Activated naive CD4-positive, alpha-beta T cell treated with anti-CD3 and anti-CD28 coated beads, Interleukin-2, amount 50 U/mL, for 24 hours (primary cell): ENCODE measurements around the gene JUNB.
"Not testable (repeated sequence)": the region's sequence is repeated elsewhere in the genome, so short reads cannot be mapped to it uniquely, and the experiment has no call there.

Experiments
- H3K27ac Mint-ChIP-seq: one replicate; pipeline ENCODE4 v1.8.0; 2021; ENCODE audit warnings: mild to moderate bottlenecking, mixed read lengths
- H3K27me3 Mint-ChIP-seq: one replicate; pipeline ENCODE4 v1.8.0; 2021; ENCODE audit warnings: mixed read lengths
- H3K36me3 Mint-ChIP-seq: one replicate; pipeline ENCODE4 v1.8.0; 2021; ENCODE audit warnings: mixed read lengths
- H3K4me1 Mint-ChIP-seq: one replicate; pipeline ENCODE4 v1.8.0; 2021; ENCODE audit warnings: mixed read lengths
- H3K4me3 Mint-ChIP-seq: one replicate; pipeline ENCODE4 v1.8.0; 2021; ENCODE audit warnings: mild to moderate bottlenecking, mixed read lengths
- H3K9me3 Mint-ChIP-seq: one replicate; pipeline ENCODE4 v1.8.0; 2021; ENCODE audit warnings: mixed read lengths

The JUNB gene

DNA sequence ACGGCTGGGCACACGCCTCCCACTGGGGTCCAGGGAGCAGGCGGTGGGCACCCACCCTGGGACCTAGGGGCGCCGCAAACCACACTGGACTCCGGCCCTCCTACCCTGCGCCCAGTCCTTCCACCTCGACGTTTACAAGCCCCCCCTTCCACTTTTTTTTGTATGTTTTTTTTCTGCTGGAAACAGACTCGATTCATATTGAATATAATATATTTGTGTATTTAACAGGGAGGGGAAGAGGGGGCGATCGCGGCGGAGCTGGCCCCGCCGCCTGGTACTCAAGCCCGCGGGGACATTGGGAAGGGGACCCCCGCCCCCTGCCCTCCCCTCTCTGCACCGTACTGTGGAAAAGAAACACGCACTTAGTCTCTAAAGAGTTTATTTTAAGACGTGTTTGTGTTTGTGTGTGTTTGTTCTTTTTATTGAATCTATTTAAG lies 1.6 kb downstream of the JUNB start:
- H3K4me3 Mint-ChIP-seq = peak overlapping the region; percentile 95
- H3K27ac Mint-ChIP-seq = peak overlapping the region; percentile 98
- no peaks in the 10 kb centered on the region for H3K27me3 Mint-ChIP-seq
- H3K4me1 Mint-ChIP-seq = peaks cover 38% of the 10 kb centered on the region
- H3K36me3 Mint-ChIP-seq = peaks cover 2% of the 10 kb centered on the region
- H3K9me3 Mint-ChIP-seq = no peaks in the 10 kb centered on the region

DNA sequence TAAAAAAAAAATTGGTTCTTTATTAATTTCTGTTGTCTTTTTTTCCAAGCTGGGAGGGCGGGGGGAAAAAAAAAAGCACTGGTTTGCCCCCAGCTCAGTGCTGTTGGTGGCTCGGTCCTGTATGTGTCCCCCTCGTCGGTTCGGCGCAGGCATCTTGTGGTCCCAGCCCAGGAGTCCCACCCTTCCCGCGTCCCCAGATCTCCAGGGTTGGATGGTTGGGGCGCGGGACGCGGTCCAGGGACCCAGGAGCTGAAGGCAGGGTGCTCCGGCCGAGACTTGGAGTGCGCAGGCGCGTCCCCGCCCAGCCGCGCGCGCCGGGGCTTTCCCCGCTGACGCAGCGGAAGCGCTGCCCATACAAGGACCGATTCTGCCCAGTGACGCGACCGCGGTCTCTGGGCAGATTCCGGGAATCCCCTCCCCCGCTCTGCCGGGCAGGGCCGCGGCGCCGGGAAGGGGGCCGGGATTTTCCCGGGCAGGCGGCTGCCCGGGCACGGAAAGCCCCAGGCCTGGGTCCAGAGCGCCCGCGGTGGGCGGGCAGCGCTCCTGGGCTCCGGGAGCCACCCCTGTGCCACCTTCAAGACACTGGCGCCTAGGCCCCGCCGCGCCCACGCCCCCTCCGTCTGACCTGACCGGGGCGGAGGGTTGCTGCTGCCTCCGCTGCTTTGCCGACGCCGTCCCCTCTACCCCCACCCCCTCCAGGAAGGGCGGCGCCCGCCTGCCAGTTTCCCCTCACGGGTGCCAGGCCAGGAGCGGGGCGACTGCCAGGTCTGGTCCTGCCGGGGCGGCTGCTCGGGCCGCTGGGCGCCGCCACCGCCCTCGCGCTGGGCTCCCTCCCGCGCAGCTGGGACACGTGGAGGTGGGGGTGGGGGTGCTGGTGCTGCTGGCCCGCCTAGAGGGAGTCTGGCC lies 2.3 kb downstream of the JUNB start:
- H3K36me3 Mint-ChIP-seq = peaks cover 2% of the 10 kb centered on the region
- peaks cover 38% of the 10 kb centered on the region for H3K4me1 Mint-ChIP-seq
- H3K27me3 Mint-ChIP-seq = no peaks in the 10 kb centered on the region
- H3K9me3 Mint-ChIP-seq = no peaks in the 10 kb centered on the region
- peak overlapping the region; percentile 98 for H3K27ac Mint-ChIP-seq
- peak overlapping the region; percentile 95 for H3K4me3 Mint-ChIP-seq

DNA sequence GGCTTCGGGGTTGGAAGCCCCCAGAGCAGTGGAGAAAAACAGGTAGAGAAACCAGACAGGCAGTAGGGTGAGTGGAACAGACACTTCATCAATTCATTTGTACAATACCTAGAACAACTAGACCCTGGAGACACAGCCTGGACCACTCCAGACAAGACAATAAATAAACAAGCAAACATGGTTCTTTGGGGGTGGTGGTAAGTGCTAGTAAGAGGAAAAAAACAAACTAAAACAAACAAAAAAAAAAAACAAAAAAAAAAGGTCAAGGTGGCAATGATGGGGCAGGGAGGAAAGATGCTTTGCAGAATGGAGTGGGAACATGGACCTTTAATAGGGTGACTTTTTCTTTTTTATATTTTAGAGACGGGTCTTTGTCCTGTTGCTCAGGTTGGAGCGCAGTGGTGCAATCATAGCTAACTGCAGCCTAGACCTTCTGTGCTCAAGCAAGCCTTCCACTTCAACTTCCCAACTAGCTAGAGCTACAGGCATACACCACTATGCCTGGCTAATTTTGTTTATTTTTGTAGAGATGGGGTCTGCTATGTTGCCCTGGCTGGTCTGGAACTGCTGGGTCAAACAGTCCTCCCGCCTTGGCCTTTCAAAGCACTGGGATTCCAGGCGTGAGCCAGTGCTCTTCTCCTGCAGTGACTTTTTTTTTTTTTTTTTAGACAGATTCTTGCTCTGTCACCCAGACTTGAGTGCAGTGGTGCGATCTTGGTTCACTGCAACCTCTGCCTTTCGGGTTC lies 3.1 kb downstream of the JUNB start:
- Mint-ChIP-seq H3K36me3 (peaks cover 2% of the 10 kb centered on the region), H3K4me3 (peak overlapping the region; percentile 83), H3K9me3 (no peaks in the 10 kb centered on the region), H3K27ac (peak overlapping the region; percentile 89), H3K27me3 (no peaks in the 10 kb centered on the region), H3K4me1 (peaks cover 31% of the 10 kb centered on the region)

DNA sequence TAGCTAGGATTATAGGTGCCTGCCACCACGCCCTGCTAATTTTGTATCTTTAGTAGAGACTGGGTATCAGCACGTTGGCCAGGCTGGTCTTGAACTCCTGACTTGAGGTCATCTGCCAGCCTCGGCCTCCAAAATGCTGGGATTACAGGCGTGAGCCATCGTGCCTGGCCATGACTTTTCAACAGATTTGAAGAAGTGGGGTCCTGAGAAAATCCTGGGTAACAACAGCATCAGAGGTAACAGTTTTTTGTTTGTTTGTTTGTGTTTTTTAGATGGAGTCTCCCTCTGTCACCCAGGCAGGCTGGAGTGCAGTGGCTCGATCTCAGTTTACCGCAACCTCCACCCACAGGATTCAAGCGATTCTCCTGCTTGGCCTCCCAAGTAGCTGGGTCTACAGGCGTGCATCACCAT lies 3.7 kb downstream of the JUNB start:
- H3K36me3 Mint-ChIP-seq = peaks cover 2% of the 10 kb centered on the region
- no peak overlapping the region for H3K27ac Mint-ChIP-seq
- peaks cover 36% of the 10 kb centered on the region for H3K4me1 Mint-ChIP-seq
- H3K4me3 Mint-ChIP-seq = peak overlapping the region; percentile 83
- no peaks in the 10 kb centered on the region for H3K27me3 Mint-ChIP-seq
- no peaks in the 10 kb centered on the region for H3K9me3 Mint-ChIP-seq

DNA sequence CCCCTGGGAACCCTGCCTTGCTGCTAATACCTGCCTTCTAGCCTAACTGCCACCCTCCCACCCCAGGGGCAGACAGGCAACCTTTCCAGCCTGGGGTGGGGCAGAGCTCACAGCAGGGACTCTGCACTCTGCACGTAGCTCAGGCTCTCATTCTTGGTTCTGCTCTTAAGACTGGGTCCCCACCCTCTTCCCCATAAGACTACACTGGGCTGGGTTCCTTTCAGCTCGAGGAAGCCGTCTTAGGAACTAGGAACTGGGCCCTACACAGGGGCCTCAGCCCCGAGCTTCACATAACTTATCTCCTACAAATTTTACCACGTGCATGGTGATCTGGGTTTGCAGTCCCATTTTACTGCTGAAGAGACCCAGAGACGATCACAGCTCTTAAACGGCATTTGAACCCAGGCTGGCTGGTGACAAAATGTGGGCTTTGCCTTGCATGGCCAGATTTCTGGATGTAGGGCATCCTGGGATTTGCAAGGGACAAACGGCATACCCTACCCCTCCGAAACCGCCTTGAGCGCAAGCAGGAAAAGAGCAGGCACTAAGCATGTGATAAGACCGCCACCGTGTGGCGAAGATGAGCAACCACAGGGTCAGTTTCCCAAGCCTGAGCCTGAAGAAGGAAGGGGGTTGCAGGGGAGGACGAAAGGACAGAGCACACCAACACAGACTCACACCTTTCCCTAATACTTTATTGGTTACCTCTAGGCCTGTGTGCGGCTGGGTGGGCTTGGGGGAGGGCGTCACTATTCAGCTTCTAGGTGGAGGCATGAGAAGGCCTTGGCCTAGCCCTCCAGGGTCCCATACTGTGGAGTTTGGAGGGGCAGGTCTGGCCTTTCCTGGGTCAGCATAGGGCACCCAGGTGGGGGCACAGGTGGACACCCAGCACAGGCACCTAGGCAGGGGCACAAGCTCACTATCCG lies 5.1 kb downstream of the JUNB start:
- Mint-ChIP-seq H3K4me3 (peak overlapping the region; percentile 80), H3K27ac (peak overlapping the region; percentile 87), H3K36me3 (peaks cover 2% of the 10 kb centered on the region), H3K4me1 (peaks cover 39% of the 10 kb centered on the region), H3K9me3 (no peaks in the 10 kb centered on the region), H3K27me3 (no peaks in the 10 kb centered on the region)

DNA sequence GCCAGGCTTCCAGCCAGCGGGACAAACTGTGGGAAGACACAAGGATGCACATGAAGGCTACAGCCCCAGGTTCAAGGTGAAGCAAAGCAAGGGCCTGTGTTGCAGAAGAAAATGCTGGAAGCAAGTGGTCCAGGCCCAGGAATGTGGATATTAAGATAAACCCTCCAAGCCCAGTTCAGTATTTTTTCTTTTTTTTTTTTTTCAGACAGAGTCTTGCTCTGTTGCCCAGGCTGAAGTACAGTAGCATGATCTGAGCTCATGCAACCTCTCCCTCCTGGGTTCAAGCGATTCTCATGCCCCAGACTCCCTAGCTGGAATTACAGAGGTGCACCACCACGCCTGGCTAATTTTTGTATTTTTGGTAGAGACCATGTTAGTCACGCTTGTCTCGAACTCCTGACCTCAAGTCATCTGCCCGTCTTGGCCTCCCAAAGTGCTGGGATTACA lies 5.9 kb downstream of the JUNB start:
- H3K9me3 Mint-ChIP-seq = no peaks in the 10 kb centered on the region
- no peak overlapping the region for H3K27ac Mint-ChIP-seq
- H3K36me3 Mint-ChIP-seq = peaks cover 2% of the 10 kb centered on the region
- no peaks in the 10 kb centered on the region for H3K27me3 Mint-ChIP-seq
- no peak overlapping the region for H3K4me3 Mint-ChIP-seq
- H3K4me1 Mint-ChIP-seq = peaks cover 41% of the 10 kb centered on the region

DNA sequence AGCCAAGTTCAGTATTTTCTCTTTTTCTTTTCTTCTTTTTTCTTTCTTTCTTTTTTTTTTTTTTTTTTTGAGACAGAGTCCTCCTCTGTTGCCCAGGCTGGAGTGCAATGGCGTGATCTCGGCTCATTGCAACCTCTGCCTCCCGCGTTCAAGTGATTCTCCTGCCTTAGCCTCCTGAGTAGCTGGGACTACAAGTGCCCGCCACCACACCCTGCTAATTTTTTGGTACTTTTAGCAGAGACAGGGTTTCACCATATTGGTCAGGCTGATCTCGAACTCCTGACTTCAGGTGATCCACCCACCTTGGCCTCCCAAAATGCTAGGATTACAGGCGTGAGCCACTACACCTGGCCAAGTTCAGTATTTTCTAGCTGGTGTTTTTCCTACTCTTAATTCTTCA lies 6.3 kb downstream of the JUNB start:
- peaks cover 45% of the 10 kb centered on the region for H3K4me1 Mint-ChIP-seq

DNA sequence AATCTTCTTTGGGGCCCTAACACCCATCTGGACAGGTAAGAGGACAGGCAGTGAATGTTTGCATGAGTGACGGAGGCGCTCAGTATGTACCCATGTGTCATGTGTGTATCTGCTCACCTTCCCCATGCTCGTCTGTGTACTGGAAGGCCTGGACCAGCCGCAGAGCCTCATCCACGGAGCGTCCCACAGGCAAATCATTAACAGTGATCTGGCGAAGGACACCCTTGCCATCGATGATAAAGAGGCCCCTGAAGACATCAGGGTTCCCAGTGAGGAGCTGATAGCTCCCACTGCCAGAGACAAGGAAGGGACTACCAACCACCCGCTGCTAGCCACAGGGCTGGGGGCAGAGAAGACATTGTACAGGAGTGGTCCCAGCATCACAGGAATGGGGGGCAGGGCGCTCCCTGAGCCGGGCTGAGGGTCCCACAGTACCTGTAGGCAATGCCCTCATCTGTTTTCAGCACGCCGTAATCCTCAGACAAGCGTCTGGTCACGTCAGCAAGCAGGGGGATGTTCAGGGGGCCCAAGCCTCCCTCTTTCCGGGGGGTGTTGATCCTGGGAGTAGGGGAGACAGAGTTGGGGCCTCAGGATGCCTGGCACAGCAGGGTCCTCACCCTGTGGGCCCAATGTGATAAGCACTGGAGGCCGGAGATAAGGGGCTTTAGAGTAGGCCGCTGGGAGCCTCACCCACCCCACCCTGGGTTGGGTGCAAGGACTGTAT lies 8.6 kb downstream of the JUNB start:
- Mint-ChIP-seq H3K9me3 (no peaks in the 10 kb centered on the region), H3K36me3 (no peaks in the 10 kb centered on the region)

More for the DNA sequence above, 6.3 kb downstream of the JUNB start:
- not testable (repeated sequence) for H3K27me3 Mint-ChIP-seq, H3K27ac Mint-ChIP-seq, H3K36me3 Mint-ChIP-seq, H3K4me3 Mint-ChIP-seq, H3K9me3 Mint-ChIP-seq

DNA sequence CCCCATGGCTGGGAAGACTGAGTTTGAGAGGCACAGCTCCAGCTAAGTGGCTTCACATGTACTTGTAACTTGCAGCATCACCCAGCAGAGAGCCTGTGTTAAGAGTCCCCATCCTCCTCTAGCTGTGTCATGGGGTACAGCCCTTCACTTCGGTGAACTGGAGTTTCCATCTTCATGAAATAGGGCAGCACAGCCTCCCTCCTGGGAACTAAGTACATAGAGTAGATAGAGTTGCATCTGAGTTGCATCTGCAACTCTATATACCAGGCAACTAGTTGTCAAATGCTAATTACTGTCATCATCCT lies 9.1 kb downstream of the JUNB start:
- Mint-ChIP-seq H3K9me3 (no peaks in the 10 kb centered on the region), H3K4me3 (peak overlapping the region; percentile 89), H3K36me3 (no peaks in the 10 kb centered on the region), H3K4me1 (peaks cover 36% of the 10 kb centered on the region), H3K27me3 (no peaks in the 10 kb centered on the region), H3K27ac (peak overlapping the region; percentile 19)

More for the DNA sequence above, 8.6 kb downstream of the JUNB start:
- H3K27me3 Mint-ChIP-seq = no peaks in the 10 kb centered on the region
- H3K27ac Mint-ChIP-seq = peak overlapping the region; percentile 35
- peaks cover 37% of the 10 kb centered on the region for H3K4me1 Mint-ChIP-seq
- H3K4me3 Mint-ChIP-seq = peak overlapping the region; percentile 89

DNA sequence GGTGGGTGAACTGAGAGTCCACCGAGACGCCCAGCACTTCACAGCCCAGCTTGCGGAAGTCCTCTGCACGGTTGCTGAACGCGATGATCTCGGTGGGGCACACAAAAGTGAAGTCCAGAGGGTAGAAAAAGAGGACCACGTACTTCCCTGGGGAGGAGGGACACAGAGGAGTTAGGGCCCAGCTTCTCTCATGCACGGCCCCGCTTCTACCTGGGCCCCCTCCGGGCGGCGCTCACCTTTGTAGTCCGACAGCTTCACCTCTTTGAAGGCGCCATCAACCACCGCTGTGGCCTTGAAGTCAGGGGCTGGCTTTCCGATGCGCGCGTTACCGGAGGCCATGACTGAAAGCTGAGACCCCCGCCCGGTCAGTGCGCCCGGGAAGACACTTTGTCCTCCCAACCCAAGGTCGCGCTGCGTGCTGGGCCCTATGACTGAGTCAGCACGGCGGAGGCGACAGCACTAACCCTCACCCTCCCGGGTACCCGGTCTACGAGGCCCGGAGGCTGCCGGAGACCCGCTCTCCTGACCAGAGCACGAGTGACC lies 9.7 kb downstream of the JUNB start:
- H3K27ac Mint-ChIP-seq = peak overlapping the region; percentile 55
- no peaks in the 10 kb centered on the region for H3K27me3 Mint-ChIP-seq
- H3K4me1 Mint-ChIP-seq = peaks cover 33% of the 10 kb centered on the region
- no peaks in the 10 kb centered on the region for H3K9me3 Mint-ChIP-seq
- no peaks in the 10 kb centered on the region for H3K36me3 Mint-ChIP-seq
- H3K4me3 Mint-ChIP-seq = peak overlapping the region; percentile 89

DNA sequence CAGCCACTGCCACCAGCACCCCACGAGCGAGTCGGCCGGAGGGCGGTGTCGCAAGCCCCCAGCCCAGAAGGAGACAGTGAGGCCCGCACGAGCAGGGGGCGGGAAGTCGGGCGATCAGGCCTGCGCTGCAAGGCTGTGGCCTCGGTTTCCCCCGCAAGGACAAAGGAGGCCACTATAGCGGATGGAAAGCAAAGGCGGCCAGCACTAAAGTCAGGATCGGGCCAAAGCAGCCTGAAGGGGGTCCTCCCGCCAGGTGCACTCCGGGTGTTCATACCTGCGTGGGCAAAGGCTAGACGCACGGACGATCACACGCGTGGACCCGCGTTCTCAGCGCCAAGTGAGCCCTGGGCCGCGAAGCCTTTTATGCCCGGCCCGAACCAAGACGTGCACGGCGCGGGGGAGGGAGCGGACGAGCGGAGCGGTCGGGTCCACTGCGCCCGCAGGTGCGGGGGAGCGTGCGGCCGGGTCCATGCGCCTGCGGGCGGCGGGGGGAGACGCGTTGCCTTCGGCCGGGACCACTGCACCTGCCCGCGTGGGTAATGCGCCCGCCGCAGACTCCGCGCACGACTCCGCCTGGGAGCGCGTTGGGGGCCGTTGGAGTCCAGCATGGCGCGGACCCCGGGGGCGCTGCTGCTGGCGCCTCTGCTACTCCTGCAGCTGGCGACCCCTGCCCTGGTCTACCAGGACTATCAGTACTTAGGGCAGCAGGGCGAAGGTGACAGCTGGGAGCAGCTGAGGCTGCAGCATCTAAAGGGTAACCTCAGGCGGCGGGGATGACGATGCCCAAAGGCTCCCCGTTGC lies 10.4 kb downstream of the JUNB start, which contains the start of the genes PRDX2 and THSD8:
TSS of gene PRDX2 (minus strand) at position 335 of the 801 bp plus-strand sequence. CDS start 539 bp downstream, outside the sequence.
TSS of gene THSD8 (plus strand) at position 604 of the 801 bp plus-strand sequence. CDS start at position 607, 3 bp downstream.
- Mint-ChIP-seq H3K9me3 (no peaks in the 10 kb centered on the region), H3K36me3 (no peaks in the 10 kb centered on the region), H3K27me3 (no peaks in the 10 kb centered on the region), H3K4me3 (peak within 1 kb of the TSS; percentile 89), H3K4me1 (peaks cover 34% of the 10 kb centered on the region), H3K27ac (peak within 1 kb of the TSS; percentile 72)

DNA sequence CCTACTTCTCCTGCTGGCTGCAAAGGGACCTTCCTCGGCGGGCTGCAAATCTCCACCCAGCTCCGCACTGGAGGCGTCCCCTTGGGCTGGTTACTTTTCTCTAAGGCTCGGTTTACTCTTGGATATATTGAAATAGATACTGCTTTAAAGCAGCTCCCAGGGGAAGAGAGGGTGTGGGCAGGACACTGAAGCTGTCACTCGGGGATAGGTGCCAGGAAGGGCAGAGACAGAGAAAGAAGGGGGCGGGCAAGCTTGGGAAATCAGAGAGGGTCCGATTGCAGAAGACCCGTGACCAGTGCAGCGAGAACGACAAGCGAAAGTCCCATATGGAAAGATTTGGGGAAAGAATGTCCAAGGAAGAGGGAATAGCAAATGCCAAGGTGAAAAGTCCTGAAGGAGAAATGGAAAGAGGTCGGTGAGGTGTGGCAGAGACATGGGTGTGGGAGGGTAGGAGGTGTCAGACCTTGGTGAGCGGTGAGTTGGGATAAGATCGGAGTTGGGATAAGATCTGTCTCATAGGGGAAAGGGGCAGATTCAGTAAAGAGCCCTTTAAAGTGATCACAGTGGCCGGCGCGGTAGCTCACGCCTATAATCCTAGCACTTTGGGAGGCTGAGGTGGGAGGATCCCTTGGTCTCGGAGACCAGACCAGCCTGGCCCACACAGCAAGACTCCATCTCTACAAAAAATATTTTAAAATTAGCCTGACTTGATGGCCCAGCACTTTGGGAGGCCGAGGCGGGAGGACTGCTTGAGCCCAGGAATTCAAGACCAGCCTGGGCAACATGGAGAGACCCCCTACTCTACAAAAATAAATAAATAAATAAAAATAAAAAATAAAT lies 11.2 kb downstream of the JUNB start:
- Mint-ChIP-seq H3K36me3 (no peaks in the 10 kb centered on the region), H3K9me3 (no peaks in the 10 kb centered on the region), H3K27ac (peak overlapping the region; percentile 72), H3K4me1 (peaks cover 37% of the 10 kb centered on the region), H3K4me3 (peak overlapping the region; percentile 89), H3K27me3 (no peaks in the 10 kb centered on the region)

DNA sequence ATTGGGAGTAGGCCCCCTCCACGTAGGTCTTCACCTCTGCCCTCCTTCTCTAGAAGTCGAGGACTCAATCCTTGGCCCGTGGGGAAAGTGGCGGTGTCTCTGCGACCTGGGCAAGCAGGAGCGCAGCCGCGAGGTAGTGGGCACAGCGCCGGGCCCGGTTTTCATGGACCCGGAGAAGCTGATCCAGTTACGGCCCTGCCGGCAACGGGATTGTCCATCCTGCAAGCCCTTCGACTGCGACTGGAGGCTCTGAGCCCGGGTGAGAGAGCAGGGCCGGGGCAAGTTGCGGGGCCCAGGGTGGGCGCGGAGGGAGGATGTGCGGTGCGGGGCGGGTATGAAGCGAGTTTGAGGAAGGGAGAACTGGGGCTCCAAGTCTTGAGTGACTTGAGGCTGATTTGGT lies 12.8 kb downstream of the JUNB start:
- H3K27me3 Mint-ChIP-seq = no peaks in the 10 kb centered on the region
- H3K27ac Mint-ChIP-seq = no peak overlapping the region
- no peaks in the 10 kb centered on the region for H3K9me3 Mint-ChIP-seq
- H3K36me3 Mint-ChIP-seq = no peaks in the 10 kb centered on the region
- H3K4me1 Mint-ChIP-seq = peaks cover 40% of the 10 kb centered on the region
- no peak overlapping the region for H3K4me3 Mint-ChIP-seq
